Thoracic aorta (tissue), 2 donors: ENCODE measurements around the gene PTPRE. TPM values are rescaled to one million over a fixed set of nuclear protein-coding genes. Genes with fewer than 3 reads are reported as not detected.

Experiments used
- ATAC-seq: fragments of 150-250 bp; one replicate; pipeline ENCODE4 v1.8.0; 2017; ENCODE audit warnings: low read depth; ENCODE audit not compliant: insufficient number of reproducible peaks, low FRiP score
- DNase-seq: peaks from one replicate; pipeline ENCODE4 v3.0.0-alpha.2; 2020; ENCODE audit warnings: low spot score
- H3K27ac ChIP-seq, 2 donors: fragments of 200-600 bp; sonication (generic); 1 replicate in 1 of 2; 2 replicates in 1 of 2; pipeline ENCODE4 v1.5.1; 2016; ENCODE audit warnings: mild to moderate bottlenecking in 2 of 2, moderate library complexity in 2 of 2
- H3K27me3 ChIP-seq: fragments of 200-600 bp; sonication (generic); replicated peaks from 2 replicates; pipeline ENCODE4 v1.6.0; 2016; ENCODE audit warnings: mild to moderate bottlenecking; ENCODE audit not compliant: insufficient read depth
- H3K36me3 ChIP-seq: fragments of 200-600 bp; sonication (generic); one replicate; pipeline ENCODE4 v1.5.1; 2016
- H3K4me1 ChIP-seq, 2 donors: fragments of 200-600 bp; sonication (generic); 1 replicate in 1 of 2; 2 replicates in 1 of 2; pipeline versions ENCODE4 v1.5.1 to v1.6.0; 2016; ENCODE audit warnings: low read depth in 2 of 2, mild to moderate bottlenecking in 1 of 2; ENCODE audit not compliant: control insufficient read depth in 1 of 2
- H3K4me3 ChIP-seq: fragments of 200-600 bp; sonication (generic); 2 replicates; pipeline ENCODE4 v1.5.1; 2016; ENCODE audit warnings: mild to moderate bottlenecking
- H3K9me3 ChIP-seq: fragments of 200-600 bp; sonication (generic); 2 replicates; pipeline ENCODE4 v1.5.1; 2016
- CTCF ChIP-seq: fragments of 200-600 bp; sonication (generic); IDR thresholded peaks from one replicate; pipeline ENCODE4 v1.5.1; 2019; ENCODE audit warnings: antibody characterized with exemption
- total RNA-seq, 2 donors: library from RNA; depleted of rRNA; stranded (reverse); fragments of >200 nt; gene quantifications; one replicate each; pipeline versions ENCODE4 v1.1.0 to v1.2.3, GENCODE V29; 2016

Gene PTPRE
- total RNA-seq, 2 donors from 2014 or later = 41.9 to 45.1 TPM

DNA sequence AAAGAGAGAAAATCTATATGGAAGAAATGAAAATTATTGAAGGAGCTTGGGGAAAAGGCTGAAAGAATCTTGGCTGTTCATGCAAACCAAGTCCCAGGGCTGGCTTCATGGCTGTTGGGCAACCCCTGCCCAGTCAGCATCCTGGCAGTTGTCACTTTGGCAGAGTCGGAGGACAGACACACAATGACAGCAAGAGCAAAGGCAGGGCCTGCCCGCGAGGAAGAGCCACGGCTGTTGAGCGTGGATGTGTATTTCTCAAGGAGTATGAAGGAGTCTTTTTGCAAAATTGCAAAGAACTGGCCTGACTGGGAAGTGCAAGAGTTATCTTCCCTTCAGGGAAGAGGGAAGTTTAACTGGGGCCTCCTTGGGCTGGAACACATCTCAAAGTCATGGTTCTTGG, 11.7 kb downstream of the PTPRE start:
- Histone ChIP-seq H3K4me3 (no peak overlapping the region), H3K27me3 (no peaks in the 10 kb centered on the region), H3K27ac (peak overlapping the region in 1 of 2 donors; percentile 52), H3K4me1 (peaks cover 38 to 51% of the 10 kb centered on the region in 2 donors), H3K9me3 (no peaks in the 10 kb centered on the region), H3K36me3 (no peaks in the 10 kb centered on the region)
- DNase-seq (no peak), ATAC-seq (no peak)
- TF ChIP-seq CTCF = no peak

- Histone ChIP-seq H3K36me3 (no peaks in the 10 kb centered on the region), H3K4me3 (peak overlapping the region; percentile 10), H3K4me1 (peaks cover 38 to 56% of the 10 kb centered on the region in 2 donors), H3K27me3 (no peaks in the 10 kb centered on the region), H3K9me3 (no peaks in the 10 kb centered on the region), H3K27ac (peak overlapping the region; percentile 52 to 59)
- TF ChIP-seq CTCF = peak; percentile 30
- DNase-seq (no peak), ATAC-seq (no peak)
Observed at GRCh38 chr10:127919418-127920271, 12.7 kb downstream of the PTPRE start.

GRCh38 chr10:127920306-127921074, 13.6 kb downstream of the PTPRE start:
- Histone ChIP-seq H3K4me1 (peaks cover 40 to 60% of the 10 kb centered on the region in 2 donors), H3K36me3 (no peaks in the 10 kb centered on the region), H3K27me3 (no peaks in the 10 kb centered on the region), H3K9me3 (no peaks in the 10 kb centered on the region), H3K4me3 (no peak overlapping the region), H3K27ac (peak overlapping the region; percentile 52 to 59)
- no peak for TF ChIP-seq CTCF
- DNase-seq (no peak), ATAC-seq (no peak)

- Histone ChIP-seq H3K9me3 (no peaks in the 10 kb centered on the region), H3K36me3 (no peaks in the 10 kb centered on the region), H3K4me1 (peaks cover 40 to 67% of the 10 kb centered on the region in 2 donors), H3K27me3 (no peaks in the 10 kb centered on the region), H3K4me3 (no peak overlapping the region), H3K27ac (peak overlapping the region; percentile 73 to 79)
- no peak for DNase-seq
- no peak for TF ChIP-seq CTCF
- ATAC-seq = no peak
Observed at GRCh38 chr10:127921075-127921752, 14.3 kb downstream of the PTPRE start.

GRCh38 chr10:127921753-127922145, 14.8 kb downstream of the PTPRE start:
- Histone ChIP-seq H3K9me3 (no peaks in the 10 kb centered on the region), H3K27ac (peak overlapping the region; percentile 73 to 79), H3K4me1 (peaks cover 40 to 72% of the 10 kb centered on the region in 2 donors), H3K36me3 (no peaks in the 10 kb centered on the region), H3K4me3 (no peak overlapping the region), H3K27me3 (no peaks in the 10 kb centered on the region)
- ATAC-seq = no peak
- no peak for DNase-seq
- no peak for TF ChIP-seq CTCF
